Neutrophil (primary cell): Measurements from ENCODE around the gene ARHGAP8.

Experiments used
- H3K27ac ChIP-seq: fragments of 200-600 bp; sonication (generic); 2 replicates; pipeline ENCODE4 v1.5.1; 2016; ENCODE audit warnings: mild to moderate bottlenecking, moderate library complexity
- H3K27me3 ChIP-seq: fragments of 200-600 bp; sonication (generic); 2 replicates; pipeline ENCODE4 v1.6.0; 2016; ENCODE audit warnings: mild to moderate bottlenecking
- H3K36me3 ChIP-seq: fragments of 200-600 bp; sonication (generic); 2 replicates; pipeline ENCODE4 v1.5.1; 2017
- H3K4me1 ChIP-seq, 2 experiments: fragments of 200-600 bp in 1 of 2; sonication (generic) in 1 of 2; 1 replicate in 1 of 2; 2 replicates in 1 of 2; pipeline versions ENCODE4 v1.5.1 to v1.6.1; 2013 to 2016; ENCODE audit warnings: low read depth in 1 of 2, low read length in 1 of 2, mild to moderate bottlenecking in 1 of 2, moderate library complexity in 1 of 2; ENCODE audit not compliant: control insufficient read depth in 1 of 2, insufficient read depth in 1 of 2
- H3K4me3 ChIP-seq, 2 experiments: fragments of 200-600 bp in 1 of 2; sonication (generic) in 1 of 2; 1 replicate in 1 of 2; 2 replicates in 1 of 2; pipeline ENCODE4 v1.5.1; 2013 to 2016; ENCODE audit warnings: low read depth in 1 of 2, low read length in 1 of 2, mild to moderate bottlenecking in 1 of 2, moderate library complexity in 1 of 2
- H3K9me3 ChIP-seq: fragments of 200-600 bp; sonication (generic); 2 replicates; pipeline ENCODE4 v1.5.1; 2016
- CTCF ChIP-seq: fragments of 200-600 bp; sonication (generic); IDR thresholded peaks from 2 replicates; pipeline ENCODE4 v1.5.1; 2016; ENCODE audit warnings: antibody characterized with exemption

Gene ARHGAP8

DNA sequence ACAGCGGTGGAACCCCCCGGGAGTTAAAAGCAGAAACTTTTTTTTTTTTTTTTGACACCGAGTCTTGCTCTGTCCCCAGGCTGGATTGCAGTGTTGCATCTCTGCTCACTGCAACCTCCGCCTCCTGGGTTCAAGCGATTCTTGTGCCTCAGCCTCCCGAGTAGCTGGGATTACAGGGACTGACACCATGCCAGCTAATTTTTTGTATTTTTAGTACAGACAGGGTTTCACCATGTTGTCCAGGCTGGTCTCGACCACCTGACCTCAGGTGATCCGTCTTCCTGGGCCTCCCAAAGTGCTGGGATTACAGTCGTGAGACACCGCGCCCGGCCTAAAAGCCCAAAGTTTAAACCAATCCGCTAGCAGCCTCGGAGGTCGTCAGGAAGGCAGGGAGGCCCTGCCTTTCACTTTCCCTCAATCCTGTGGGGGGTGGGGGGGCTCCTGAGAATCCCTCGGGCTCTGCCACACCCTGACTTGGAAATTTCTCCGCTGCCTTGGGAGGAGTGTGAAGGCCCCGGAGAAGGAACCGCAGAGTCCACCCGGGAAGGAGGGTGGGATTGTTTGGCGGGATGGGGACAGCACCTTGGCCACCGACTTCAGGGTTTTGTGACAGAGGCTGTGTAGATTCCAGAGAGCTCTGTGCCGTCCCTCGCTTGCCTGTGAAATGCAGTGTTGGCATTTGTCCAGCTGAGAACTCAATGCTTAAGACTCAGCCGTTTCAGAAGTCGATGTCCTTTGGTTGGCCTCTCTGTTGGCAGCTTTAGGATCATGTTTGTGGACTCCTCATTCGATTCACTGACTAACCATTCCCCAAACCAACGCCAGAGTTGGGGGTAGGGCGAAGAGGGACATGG, 1.0 kb downstream of the ARHGAP8 start:
- Histone ChIP-seq H3K9me3 (no peaks in the 10 kb centered on the region), H3K4me1 (no peaks in the 10 kb centered on the region), H3K4me3 (no peak overlapping the region), H3K36me3 (no peaks in the 10 kb centered on the region), H3K27me3 (peaks cover 87% of the 10 kb centered on the region), H3K27ac (no peak overlapping the region)
- no peak for TF ChIP-seq CTCF

GRCh38 chr22:44754998-44755397, 2.6 kb downstream of the ARHGAP8 start:
- no peak for TF ChIP-seq CTCF
- Histone ChIP-seq H3K27ac (no peak overlapping the region), H3K27me3 (peaks cover 88% of the 10 kb centered on the region), H3K4me1 (no peaks in the 10 kb centered on the region), H3K36me3 (no peaks in the 10 kb centered on the region), H3K4me3 (no peak overlapping the region), H3K9me3 (no peaks in the 10 kb centered on the region)

- no peak for TF ChIP-seq CTCF
- no peak overlapping the region for H3K4me3 ChIP-seq
- no peaks in the 10 kb centered on the region for H3K4me1 ChIP-seq
- H3K36me3 ChIP-seq, result no peaks in the 10 kb centered on the region
- H3K27me3 ChIP-seq, result peaks cover 83% of the 10 kb centered on the region
- no peak overlapping the region for H3K27ac ChIP-seq
- H3K9me3 ChIP-seq, result no peaks in the 10 kb centered on the region
Measured at GRCh38 chr22:44755417-44755816, 3.0 kb downstream of the ARHGAP8 start.

DNA sequence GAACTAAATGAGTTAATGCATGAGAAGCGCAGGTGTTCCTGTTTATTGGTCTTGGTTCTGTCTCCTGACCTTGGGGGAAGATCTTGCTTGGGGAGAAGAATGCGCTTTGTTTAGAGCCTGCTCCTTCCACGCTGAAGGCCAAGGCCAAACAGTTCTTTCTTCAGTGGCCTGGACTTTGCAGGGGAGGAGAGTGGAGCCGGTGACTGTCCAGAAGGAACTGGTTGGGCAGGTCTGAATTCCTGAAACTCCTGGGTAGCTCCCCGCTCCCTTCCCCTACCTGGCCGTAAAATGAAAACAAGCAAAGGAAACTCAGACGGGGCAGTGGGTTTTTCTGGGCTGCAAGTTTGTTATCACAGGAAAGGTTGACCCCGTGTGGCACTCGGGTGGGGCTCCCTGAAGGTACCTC, 3.6 kb downstream of the ARHGAP8 start:
- Histone ChIP-seq H3K4me3 (no peak overlapping the region), H3K27me3 (peaks cover 78% of the 10 kb centered on the region), H3K4me1 (no peaks in the 10 kb centered on the region), H3K9me3 (no peaks in the 10 kb centered on the region), H3K27ac (no peak overlapping the region), H3K36me3 (no peaks in the 10 kb centered on the region)
- TF ChIP-seq CTCF, result no peak

DNA sequence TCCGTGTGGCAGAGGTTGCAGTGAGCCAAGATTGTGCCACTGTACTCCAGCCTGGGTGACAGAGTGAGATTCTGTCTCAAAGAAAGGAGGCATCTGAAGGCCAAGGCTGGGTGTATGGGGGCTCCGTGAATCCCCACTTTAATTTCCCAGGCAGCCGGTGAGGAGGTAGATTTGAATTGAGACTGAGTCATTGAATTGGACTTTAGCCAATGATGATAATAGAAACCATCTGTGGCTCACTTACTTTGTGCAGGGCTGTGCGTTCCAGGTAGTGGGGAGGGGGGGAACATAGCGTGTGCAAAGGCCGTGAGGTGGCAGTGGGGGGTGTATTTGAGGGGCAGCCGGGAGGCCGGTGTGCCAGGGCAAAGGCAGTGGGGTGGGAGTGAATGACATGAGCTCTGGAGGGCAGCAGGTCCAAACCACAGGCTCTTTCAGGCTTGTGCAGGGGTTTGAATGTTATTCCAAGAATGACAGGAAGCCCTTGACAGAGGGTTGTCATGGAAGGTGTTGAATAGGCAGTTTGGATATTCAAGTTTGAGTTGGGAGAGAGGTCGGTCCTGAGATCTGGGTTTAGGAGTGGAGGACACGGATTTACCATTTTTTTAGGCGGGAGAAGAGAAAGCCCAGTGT, 6.1 kb downstream of the ARHGAP8 start:
- Histone ChIP-seq H3K36me3 (no peaks in the 10 kb centered on the region), H3K27ac (no peak overlapping the region), H3K9me3 (no peaks in the 10 kb centered on the region), H3K4me1 (no peaks in the 10 kb centered on the region), H3K27me3 (peaks cover 53% of the 10 kb centered on the region), H3K4me3 (no peak overlapping the region)
- TF ChIP-seq CTCF, result no peak
